Measurements from ENCODE around the gene STX18.

- TF ChIP-seq CTCF (IDR thresholded peaks at IDR 0.05) (no peak), POLR2A (IDR thresholded peaks at IDR 0.05) (no peak)
Measured at GRCh38 chr4:4409416-4410115, 132.3 kb downstream of the STX18 start.

Data from prostate gland (tissue), 2 donors.